Tibial nerve (tissue), 4 donors: ENCODE measurements around the gene CSF1. TPM values are rescaled to one million over a fixed set of nuclear protein-coding genes. Genes with fewer than 3 reads are reported as not detected.

Experiments used
- DNase-seq, 2 donors: peaks; one replicate each; pipeline ENCODE4 v3.0.0-alpha.2; 2019; ENCODE audit warnings: low spot score in 2 of 2
- H3K27ac ChIP-seq, 4 donors: fragments of 200-600 bp; sonication (generic) in 3 of 4; one replicate each; pipeline ENCODE4 v1.5.1; 2017 to 2019; ENCODE audit warnings: mild to moderate bottlenecking in 1 of 4
- H3K27me3 ChIP-seq, 2 donors: fragments of 200-600 bp; sonication (generic) in 1 of 2; one replicate each; pipeline versions ENCODE4 v1.5.1 to v1.6.0; 2017 to 2019
- H3K36me3 ChIP-seq, 3 donors: fragments of 200-600 bp; sonication (generic); one replicate each; pipeline ENCODE4 v1.5.1; 2018 to 2019
- H3K4me1 ChIP-seq, 4 donors: fragments of 200-600 bp; sonication (generic) in 3 of 4; one replicate each; pipeline ENCODE4 v1.5.1; 2017 to 2019
- H3K4me3 ChIP-seq, 4 donors: fragments of 200-600 bp; sonication (generic) in 3 of 4; one replicate each; pipeline ENCODE4 v1.5.1; 2017 to 2019; ENCODE audit warnings: mild to moderate bottlenecking in 1 of 4, moderate library complexity in 1 of 4
- H3K9me3 ChIP-seq, 4 donors: fragments of 200-600 bp; sonication (generic) in 3 of 4; one replicate each; pipeline ENCODE4 v1.5.1; 2017 to 2019
- EP300 ChIP-seq, 2 donors: sonication (generic); formaldehyde crosslinking; IDR thresholded peaks; one replicate each; pipeline ENCODE4 v1.6.1; 2017; ENCODE audit warnings: antibody characterized with exemption in 2 of 2, mild to moderate bottlenecking in 1 of 2
- POLR2A ChIP-seq, 2 donors: fragments of 450-650 bp; IDR thresholded peaks; one replicate each; pipeline ENCODE4 v1.6.1; 2017; ENCODE audit warnings: antibody characterized with exemption in 2 of 2, mild to moderate bottlenecking in 2 of 2, moderate library complexity in 2 of 2
- WGBS, 2 donors: methylation state at CpG; one replicate each; pipeline ENCODE4 v1.1.5; 2018; 5-methylcytosine and 5-hydroxymethylcytosine counted together
- total RNA-seq, 4 donors: library from RNA; depleted of rRNA; stranded (reverse); fragments of >200 nt; gene quantifications; one replicate each; pipeline ENCODE4 v1.1.0, GENCODE V29; 2016
- TF ChIP-seq, protein P1 (sequence below), 5 experiments: fragments of 200-600 bp in 3 of 5; fragments of 450-650 bp in 2 of 5; sonication (generic) in 3 of 5; IDR thresholded peaks; one replicate each; pipeline ENCODE4 v1.5.1; 2016 to 2019; ENCODE audit warnings: antibody characterized with exemption in 5 of 5, mild to moderate bottlenecking in 3 of 5, moderate library complexity in 2 of 5

The CSF1 gene
- total RNA-seq, 4 donors from 2014 or later = 66.8 to 124 (median 90.8) TPM

DNA sequence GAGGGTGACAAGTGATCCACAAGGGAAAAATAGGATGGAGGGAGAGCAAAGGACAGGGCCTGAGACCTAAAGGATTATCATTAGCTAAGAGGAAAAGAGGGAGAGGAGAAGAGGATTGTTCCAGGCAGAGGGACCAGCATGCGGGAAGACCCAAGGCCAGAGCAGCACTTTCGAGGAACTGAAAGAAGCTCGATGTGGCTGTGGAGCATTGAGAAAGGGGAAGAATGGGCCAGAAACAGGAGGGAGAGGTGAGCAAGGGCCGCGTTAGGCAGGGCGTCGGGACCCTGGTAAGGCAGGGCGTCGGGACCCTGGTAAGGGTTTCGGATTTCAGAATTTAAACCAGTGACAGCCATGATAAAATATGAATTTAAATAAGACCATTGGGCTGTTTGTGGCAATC, 22.8 kb upstream of the CSF1 start:
- peaks cover 0 to 32% (median 11%) of the 10 kb centered on the region in 4 donors for H3K4me1 ChIP-seq
- H3K9me3 ChIP-seq = no peaks in the 10 kb centered on the region
- 82 to 87% methylated on average over 10 of the region's 10 CpGs for WGBS, 2 donors
- no peaks in the 10 kb centered on the region for H3K27me3 ChIP-seq
- H3K27ac ChIP-seq = no peak overlapping the region
- TF ChIP-seq POLR2A (IDR thresholded peaks at IDR 0.05) (no peak), EP300 (IDR thresholded peaks at IDR 0.05) (no peak)
- TF ChIP-seq, protein P1, sequence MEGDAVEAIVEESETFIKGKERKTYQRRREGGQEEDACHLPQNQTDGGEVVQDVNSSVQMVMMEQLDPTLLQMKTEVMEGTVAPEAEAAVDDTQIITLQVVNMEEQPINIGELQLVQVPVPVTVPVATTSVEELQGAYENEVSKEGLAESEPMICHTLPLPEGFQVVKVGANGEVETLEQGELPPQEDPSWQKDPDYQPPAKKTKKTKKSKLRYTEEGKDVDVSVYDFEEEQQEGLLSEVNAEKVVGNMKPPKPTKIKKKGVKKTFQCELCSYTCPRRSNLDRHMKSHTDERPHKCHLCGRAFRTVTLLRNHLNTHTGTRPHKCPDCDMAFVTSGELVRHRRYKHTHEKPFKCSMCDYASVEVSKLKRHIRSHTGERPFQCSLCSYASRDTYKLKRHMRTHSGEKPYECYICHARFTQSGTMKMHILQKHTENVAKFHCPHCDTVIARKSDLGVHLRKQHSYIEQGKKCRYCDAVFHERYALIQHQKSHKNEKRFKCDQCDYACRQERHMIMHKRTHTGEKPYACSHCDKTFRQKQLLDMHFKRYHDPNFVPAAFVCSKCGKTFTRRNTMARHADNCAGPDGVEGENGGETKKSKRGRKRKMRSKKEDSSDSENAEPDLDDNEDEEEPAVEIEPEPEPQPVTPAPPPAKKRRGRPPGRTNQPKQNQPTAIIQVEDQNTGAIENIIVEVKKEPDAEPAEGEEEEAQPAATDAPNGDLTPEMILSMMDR (IDR thresholded peaks at IDR 0.05) = no peak
- no peak for DNase-seq
- no peak overlapping the region for H3K4me3 ChIP-seq
- no peaks in the 10 kb centered on the region for H3K36me3 ChIP-seq

DNA sequence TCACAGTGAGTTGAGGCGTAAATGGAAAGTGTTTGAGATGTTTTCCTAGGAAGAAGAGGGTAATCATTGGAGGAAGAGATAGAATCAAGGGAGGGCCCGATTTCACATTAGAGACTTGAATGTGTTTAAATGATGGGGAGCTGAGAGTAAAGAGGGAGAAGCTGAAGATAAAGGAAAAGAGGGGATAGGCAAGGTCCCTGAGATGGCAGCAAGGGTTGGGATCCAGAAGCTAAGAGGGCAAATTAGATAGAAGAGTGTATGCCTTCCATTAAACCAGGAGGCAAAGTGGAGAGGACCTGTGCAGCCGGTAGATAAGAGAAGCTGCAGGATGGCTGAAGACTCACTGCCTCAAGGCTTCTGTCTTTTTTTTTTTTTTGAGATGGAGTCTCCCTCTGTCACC, 21.6 kb upstream of the CSF1 start:
- no peaks in the 10 kb centered on the region for H3K27me3 ChIP-seq
- no peak overlapping the region for H3K27ac ChIP-seq
- no peak overlapping the region for H3K4me3 ChIP-seq
- H3K9me3 ChIP-seq = no peaks in the 10 kb centered on the region
- DNase-seq = no peak
- H3K36me3 ChIP-seq = no peaks in the 10 kb centered on the region
- 97 to 98% methylated on average over 3 of the region's 3 CpGs for WGBS, 2 donors
- TF ChIP-seq, protein P1 (IDR thresholded peaks at IDR 0.05) = no peak
- TF ChIP-seq POLR2A (IDR thresholded peaks at IDR 0.05) (no peak), EP300 (IDR thresholded peaks at IDR 0.05) (no peak)
- peaks cover 0 to 23% (median 7%) of the 10 kb centered on the region in 4 donors for H3K4me1 ChIP-seq

DNA sequence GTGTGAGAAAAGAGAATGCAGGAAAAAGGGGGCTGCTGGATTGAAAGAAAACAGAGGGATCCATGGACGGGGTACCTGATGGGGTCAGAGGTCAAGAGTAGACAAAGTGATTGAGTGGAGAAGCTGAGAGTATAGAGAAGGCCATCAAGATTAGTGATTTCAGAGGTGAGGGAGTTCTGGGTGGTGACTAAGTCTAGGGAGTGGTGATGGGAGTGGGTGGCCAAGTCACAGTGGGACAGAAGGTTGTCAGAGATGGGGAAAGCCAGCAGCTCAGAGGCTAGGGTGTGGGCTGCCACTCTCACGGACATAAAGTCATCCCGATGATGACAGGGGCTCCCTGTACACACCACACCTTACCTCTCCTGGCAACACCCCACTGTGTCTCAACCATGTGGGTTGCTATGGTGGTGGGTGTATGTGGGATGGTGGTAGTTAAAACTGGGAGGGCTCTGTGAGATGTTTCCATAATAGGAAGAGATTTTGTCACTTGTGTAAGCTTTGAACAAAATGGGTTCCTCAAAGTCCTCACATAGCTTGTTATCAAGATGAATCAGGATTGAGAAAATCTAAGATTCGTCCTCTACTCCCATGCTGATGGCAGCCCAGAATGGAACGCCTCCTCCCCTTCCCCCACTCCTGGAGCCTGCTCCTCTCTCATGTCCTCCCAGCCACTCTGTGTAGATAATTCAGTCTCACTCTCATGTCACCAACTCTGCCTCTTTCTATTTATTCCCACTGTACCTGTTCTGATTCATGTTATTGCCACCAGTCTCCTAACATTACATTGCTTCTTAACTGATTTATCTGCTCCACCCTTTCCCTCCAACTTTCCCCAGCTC, 20.3 kb upstream of the CSF1 start:
- Histone ChIP-seq H3K27me3 (no peaks in the 10 kb centered on the region), H3K9me3 (no peaks in the 10 kb centered on the region), H3K4me1 (peaks cover 0 to 18% (median 6%) of the 10 kb centered on the region in 4 donors), H3K27ac (no peak overlapping the region), H3K36me3 (no peaks in the 10 kb centered on the region), H3K4me3 (no peak overlapping the region)
- DNase-seq = no peak
- TF ChIP-seq, protein P1 (IDR thresholded peaks at IDR 0.05) = no peak
- TF ChIP-seq EP300 (IDR thresholded peaks at IDR 0.05) (no peak), POLR2A (IDR thresholded peaks at IDR 0.05) (no peak)
- 85 to 87% methylated on average over 5 of the region's 5 CpGs for WGBS, 2 donors

DNA sequence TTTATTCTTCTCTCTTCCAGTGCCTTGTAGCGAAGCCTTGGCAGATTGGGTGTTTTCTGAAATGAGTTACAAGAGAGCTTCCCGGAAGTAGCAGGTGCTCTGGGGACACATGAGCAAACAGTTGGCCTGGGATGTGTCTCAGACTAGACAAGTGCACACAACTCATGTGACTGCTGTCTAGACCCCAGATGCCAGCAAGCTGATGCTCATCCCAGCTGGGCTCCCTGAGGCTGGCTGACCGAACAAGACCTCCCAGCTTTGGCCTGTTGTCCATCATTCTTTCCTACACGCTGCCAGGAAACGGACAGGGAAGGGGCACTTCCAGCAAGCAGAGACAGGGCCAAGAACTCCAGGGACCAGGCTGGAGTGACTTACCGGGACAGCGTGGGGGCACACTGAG, 18.7 kb upstream of the CSF1 start:
- 75% methylated on average over 7 of the region's 7 CpGs for WGBS, 2 donors
- Histone ChIP-seq H3K36me3 (no peaks in the 10 kb centered on the region), H3K27me3 (no peaks in the 10 kb centered on the region), H3K27ac (no peak overlapping the region), H3K4me3 (no peak overlapping the region), H3K4me1 (peaks cover 0 to 33% (median 13%) of the 10 kb centered on the region in 4 donors), H3K9me3 (no peaks in the 10 kb centered on the region)
- DNase-seq = no peak
- TF ChIP-seq, protein P1 (IDR thresholded peaks at IDR 0.05) = no peak
- TF ChIP-seq EP300 (IDR thresholded peaks at IDR 0.05) = no peak
- TF ChIP-seq POLR2A (IDR thresholded peaks at IDR 0.05) = no peak

DNA sequence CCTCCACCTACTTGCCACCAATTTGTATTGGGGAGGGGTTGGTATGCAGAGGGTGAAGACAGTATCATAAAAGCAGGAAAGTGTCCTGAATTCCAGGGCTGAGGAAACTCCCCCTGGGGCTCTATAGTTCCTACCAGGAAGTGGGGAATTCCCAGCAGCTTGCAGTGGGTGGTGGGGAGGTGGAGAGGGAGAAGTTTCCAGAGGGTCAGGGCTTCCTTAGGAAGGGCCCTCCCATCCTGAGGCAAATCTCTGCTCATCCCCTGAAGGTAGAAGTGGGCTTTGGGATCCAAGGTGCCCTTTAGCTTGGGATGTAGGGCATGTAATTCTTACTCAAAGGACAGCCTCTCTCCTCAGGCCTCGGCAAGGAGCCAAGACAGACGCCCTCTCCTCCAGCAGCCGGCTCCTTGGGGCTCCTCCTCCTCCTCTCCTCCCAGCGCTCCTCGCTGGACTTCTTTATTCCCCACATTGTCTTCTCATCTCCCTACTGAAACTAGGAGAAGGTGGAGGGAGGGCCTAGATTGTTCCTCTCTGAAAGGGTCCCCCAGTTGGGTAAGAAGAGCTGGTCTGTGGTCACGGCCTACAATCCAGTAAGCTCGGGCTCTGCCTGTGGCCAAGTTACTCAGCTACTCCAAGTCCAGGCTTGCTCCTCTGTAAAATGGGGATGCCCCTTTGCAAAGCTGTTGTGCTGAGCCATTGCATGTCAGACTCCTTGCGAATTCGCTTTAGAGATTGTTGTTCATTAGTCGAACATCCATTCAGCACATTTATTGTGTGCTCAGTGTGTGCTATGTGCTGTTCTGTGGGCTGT, 17.9 kb upstream of the CSF1 start:
- 48 to 53% methylated on average over 10 of the region's 10 CpGs for WGBS, 2 donors
- H3K9me3 ChIP-seq = no peaks in the 10 kb centered on the region
- H3K4me3 ChIP-seq = no peak overlapping the region
- peaks cover 0 to 33% (median 13%) of the 10 kb centered on the region in 4 donors for H3K4me1 ChIP-seq
- TF ChIP-seq, protein P1 (IDR thresholded peaks at IDR 0.05) = no peak
- TF ChIP-seq EP300 (IDR thresholded peaks at IDR 0.05) = no peak
- TF ChIP-seq POLR2A (IDR thresholded peaks at IDR 0.05) = no peak
- DNase-seq = no peak
- H3K36me3 ChIP-seq = no peaks in the 10 kb centered on the region
- no peak overlapping the region for H3K27ac ChIP-seq
- no peaks in the 10 kb centered on the region for H3K27me3 ChIP-seq
